HEK293T (cell line): ENCODE data around the gene ZFP62.

Experiments
- BHLHE40 ChIP-seq: fragments of 450-650 bp; IDR thresholded peaks from 2 replicates; pipeline ENCODE4 v1.6.1; 2016; ENCODE audit warnings: mild to moderate bottlenecking, moderate library complexity, borderline replicate concordance
- FOXK2 ChIP-seq: fragments of 450-650 bp; IDR thresholded peaks from 2 replicates; pipeline ENCODE4 v1.6.1; 2016; ENCODE audit warnings: mild to moderate bottlenecking
- FOXM1 ChIP-seq: fragments of 450-650 bp; IDR thresholded peaks from 2 replicates; pipeline ENCODE4 v1.6.1; 2017; ENCODE audit warnings: mild to moderate bottlenecking, borderline replicate concordance
- HDGF ChIP-seq: fragments of 450-650 bp; IDR thresholded peaks from 2 replicates; pipeline ENCODE4 v1.6.1; 2017; ENCODE audit warnings: antibody characterized with exemption, borderline replicate concordance
- NFRKB ChIP-seq: fragments of 450-650 bp; IDR thresholded peaks from 2 replicates; pipeline ENCODE4 v1.6.1; 2016; ENCODE audit warnings: mild to moderate bottlenecking, moderate library complexity
- PKNOX1 ChIP-seq: fragments of 450-650 bp; IDR thresholded peaks from 2 replicates; pipeline ENCODE4 v1.6.1; 2016
- SP1 ChIP-seq: fragments of 450-650 bp; IDR thresholded peaks from 2 replicates; pipeline ENCODE4 v1.6.1; 2017
- ZNF384 ChIP-seq: fragments of 450-650 bp; IDR thresholded peaks from 2 replicates; pipeline ENCODE4 v1.6.1; 2016

GRCh38 chr5:180829726-180830125, 31.4 kb downstream of the ZFP62 start:
- TF ChIP-seq SP1 (no peak), ZNF384 (no peak), FOXM1 (no peak), FOXK2 (no peak), HDGF (no peak), BHLHE40 (no peak), PKNOX1 (no peak), NFRKB (no peak)
